Neutrophil (primary cell): ENCODE results near the gene C1orf21.
A peak's percentile ranks its signal among the peaks of the same experiment; 100 is the strongest.
"Not testable (repeated sequence)": the region's sequence is repeated elsewhere in the genome, so short reads cannot be mapped to it uniquely, and the experiment has no call there.

ENCODE experiments used
- H3K27ac ChIP-seq: fragments of 200-600 bp; sonication (generic); 2 replicates; pipeline ENCODE4 v1.5.1; 2016; ENCODE audit warnings: mild to moderate bottlenecking, moderate library complexity
- H3K27me3 ChIP-seq: fragments of 200-600 bp; sonication (generic); 2 replicates; pipeline ENCODE4 v1.6.0; 2016; ENCODE audit warnings: mild to moderate bottlenecking
- H3K36me3 ChIP-seq: fragments of 200-600 bp; sonication (generic); 2 replicates; pipeline ENCODE4 v1.5.1; 2017
- H3K4me1 ChIP-seq, 2 experiments: fragments of 200-600 bp in 1 of 2; sonication (generic) in 1 of 2; 1 replicate in 1 of 2; 2 replicates in 1 of 2; pipeline versions ENCODE4 v1.5.1 to v1.6.1; 2013 to 2016; ENCODE audit warnings: low read depth in 1 of 2, low read length in 1 of 2, mild to moderate bottlenecking in 1 of 2, moderate library complexity in 1 of 2; ENCODE audit not compliant: control insufficient read depth in 1 of 2, insufficient read depth in 1 of 2
- H3K4me3 ChIP-seq, 2 experiments: fragments of 200-600 bp in 1 of 2; sonication (generic) in 1 of 2; 1 replicate in 1 of 2; 2 replicates in 1 of 2; pipeline ENCODE4 v1.5.1; 2013 to 2016; ENCODE audit warnings: low read depth in 1 of 2, low read length in 1 of 2, mild to moderate bottlenecking in 1 of 2, moderate library complexity in 1 of 2
- H3K9me3 ChIP-seq: fragments of 200-600 bp; sonication (generic); 2 replicates; pipeline ENCODE4 v1.5.1; 2016
- TF ChIP-seq, protein P1 (sequence below): fragments of 200-600 bp; sonication (generic); IDR thresholded peaks from 2 replicates; pipeline ENCODE4 v1.5.1; 2016; ENCODE audit warnings: antibody characterized with exemption

C1orf21 gene, protein sequence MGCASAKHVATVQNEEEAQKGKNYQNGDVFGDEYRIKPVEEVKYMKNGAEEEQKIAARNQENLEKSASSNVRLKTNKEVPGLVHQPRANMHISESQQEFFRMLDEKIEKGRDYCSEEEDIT

DNA sequence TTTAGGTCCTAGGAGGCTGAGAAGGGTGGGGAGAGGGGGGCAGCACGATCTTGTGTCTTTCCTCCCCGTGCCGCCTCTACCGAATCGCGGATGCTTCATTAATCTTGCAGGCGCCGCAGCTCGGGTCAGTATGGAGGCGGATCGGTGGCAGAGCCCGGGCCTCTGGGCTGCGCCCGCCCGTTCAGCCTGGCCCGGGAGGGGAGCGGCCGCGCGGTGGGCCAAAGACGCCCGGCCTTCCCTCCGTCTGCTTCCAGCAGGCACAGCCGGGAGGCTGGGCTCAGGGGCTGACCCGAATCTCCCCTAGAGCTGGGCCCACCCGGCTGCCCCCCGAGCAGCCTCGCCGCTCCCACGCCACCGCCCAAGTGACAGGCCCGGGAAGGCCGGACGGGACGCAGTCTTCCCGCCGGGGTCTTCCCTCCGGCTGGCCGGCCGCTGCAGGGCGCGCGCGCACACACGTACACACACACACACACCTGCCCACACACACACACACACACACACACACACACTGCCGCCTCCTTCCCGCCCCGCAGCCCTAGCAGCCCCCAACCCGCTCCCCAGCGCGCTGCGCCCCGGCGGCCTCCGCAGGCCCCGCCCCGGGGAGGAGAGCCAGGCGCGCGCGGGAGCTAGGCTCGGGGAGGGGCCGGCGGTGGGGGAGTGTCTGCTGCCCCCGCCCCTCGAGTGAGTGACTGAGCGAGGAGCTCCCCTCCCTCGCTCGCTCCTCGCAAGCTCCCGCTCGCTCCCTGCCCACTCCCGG is at the start of gene C1orf21:
Gene C1orf21, plus strand, starts transcription at position 718 of the 757 bp plus-strand sequence. CDS start 90,481 bp downstream, outside the sequence.
- Histone ChIP-seq H3K27me3 (peaks cover 78% of the 10 kb centered on the region), H3K36me3 (no peaks in the 10 kb centered on the region), H3K9me3 (no peaks in the 10 kb centered on the region), H3K4me1 (peaks cover 13 to 25% of the 10 kb centered on the region in 2 experiments), H3K27ac (no peak within 1 kb of the TSS), H3K4me3 (peak within 1 kb of the TSS; percentile 43 to 60)
- TF ChIP-seq, protein P1, sequence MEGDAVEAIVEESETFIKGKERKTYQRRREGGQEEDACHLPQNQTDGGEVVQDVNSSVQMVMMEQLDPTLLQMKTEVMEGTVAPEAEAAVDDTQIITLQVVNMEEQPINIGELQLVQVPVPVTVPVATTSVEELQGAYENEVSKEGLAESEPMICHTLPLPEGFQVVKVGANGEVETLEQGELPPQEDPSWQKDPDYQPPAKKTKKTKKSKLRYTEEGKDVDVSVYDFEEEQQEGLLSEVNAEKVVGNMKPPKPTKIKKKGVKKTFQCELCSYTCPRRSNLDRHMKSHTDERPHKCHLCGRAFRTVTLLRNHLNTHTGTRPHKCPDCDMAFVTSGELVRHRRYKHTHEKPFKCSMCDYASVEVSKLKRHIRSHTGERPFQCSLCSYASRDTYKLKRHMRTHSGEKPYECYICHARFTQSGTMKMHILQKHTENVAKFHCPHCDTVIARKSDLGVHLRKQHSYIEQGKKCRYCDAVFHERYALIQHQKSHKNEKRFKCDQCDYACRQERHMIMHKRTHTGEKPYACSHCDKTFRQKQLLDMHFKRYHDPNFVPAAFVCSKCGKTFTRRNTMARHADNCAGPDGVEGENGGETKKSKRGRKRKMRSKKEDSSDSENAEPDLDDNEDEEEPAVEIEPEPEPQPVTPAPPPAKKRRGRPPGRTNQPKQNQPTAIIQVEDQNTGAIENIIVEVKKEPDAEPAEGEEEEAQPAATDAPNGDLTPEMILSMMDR: no peak

DNA sequence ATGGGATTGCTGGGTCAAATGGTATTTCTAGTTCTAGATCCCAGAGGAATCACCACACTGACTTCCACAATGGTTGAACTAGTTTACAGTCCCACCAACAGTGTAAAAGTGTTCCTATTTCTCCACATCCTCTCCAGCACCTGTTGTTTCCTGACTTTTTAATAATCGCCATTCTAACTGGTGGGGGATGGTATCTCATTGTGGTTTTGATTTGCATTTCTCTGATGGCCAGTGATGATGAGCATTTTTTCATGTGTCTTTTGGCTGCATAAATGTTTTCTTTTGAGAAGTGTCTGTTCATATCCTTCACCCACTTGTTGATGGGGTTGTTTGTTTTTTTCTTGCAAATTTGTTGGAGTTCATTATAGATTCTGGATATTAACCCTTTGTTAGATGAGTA is 49.0 kb upstream of the C1orf21 start:
- H3K4me1 ChIP-seq, H3K9me3 ChIP-seq, H3K36me3 ChIP-seq, H3K4me3 ChIP-seq, H3K27me3 ChIP-seq, H3K27ac ChIP-seq: not testable (repeated sequence)

DNA sequence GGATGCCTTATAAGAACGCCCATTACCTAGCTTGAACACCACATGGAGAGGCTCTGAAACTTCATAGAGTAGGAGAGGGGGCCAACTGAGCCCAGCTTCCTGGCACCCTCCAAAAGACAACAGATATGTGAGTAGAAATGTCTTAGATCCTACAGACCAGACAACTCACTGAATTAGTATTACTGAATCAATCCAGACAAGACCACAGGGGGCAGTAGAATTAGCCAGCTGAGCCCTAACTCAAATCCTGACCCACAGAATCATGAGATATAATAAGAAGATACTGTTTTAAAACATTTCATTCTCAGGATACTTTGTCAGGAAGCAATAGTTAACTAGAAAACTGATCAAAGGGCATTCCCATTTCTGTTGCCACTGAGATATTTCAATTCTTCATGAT is 45.8 kb upstream of the C1orf21 start:
- TF ChIP-seq, protein P1: no peak
- no peaks in the 10 kb centered on the region for H3K27me3 ChIP-seq
- H3K4me3 ChIP-seq: no peak overlapping the region
- H3K4me1 ChIP-seq: no peaks in the 10 kb centered on the region
- no peaks in the 10 kb centered on the region for H3K9me3 ChIP-seq
- H3K27ac ChIP-seq: no peak overlapping the region
- H3K36me3 ChIP-seq: no peaks in the 10 kb centered on the region

DNA sequence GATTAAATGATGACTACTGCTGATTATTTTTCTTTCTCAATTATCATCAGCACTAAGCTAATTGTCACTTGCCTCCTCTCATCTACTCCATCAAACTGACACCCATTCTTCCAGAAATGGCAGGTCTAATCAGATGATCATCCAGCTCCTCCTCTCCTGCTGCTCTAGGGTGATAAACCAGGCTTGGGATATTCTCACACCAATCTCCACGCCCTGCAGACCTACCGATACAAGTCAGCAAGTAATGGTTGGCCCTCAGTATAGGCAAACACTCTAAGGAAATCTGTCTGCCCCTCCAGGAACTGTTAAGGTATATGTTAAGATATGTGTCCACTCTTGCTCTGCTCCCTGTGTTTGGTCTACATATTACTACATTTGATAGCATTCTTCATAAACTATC is 36.3 kb upstream of the C1orf21 start:
- TF ChIP-seq, protein P1: no peak
- H3K4me3 ChIP-seq: no peak overlapping the region

DNA sequence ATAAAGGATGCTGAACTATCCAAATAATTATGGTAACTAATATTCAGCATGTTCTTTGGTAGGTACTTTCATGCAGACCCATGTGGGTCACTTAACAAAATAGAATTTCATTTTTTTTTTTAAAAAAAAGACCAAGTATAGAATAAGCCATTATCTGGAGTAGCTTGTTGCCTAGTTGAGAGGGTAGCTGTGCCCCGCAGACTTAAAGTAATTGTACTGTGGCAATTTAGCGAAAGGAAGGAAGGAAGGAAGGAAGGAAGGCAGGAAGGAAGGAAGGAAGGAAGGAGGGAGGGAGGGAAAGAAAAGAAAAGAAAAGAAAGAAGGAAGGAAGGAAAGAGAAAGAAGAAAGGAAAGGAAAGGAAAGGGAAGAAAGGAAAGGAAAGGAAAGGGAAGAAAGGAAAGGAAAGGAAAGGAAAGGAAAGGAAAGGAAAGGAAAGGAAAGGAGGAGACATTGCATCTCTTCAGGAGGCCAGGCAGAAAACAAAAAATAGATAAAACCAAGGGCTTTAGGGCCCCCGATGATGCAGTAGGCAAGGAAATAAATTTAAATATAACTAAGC is 35.3 kb upstream of the C1orf21 start:
- Histone ChIP-seq H3K36me3 (no peaks in the 10 kb centered on the region), H3K4me3 (no peak overlapping the region), H3K27me3 (no peaks in the 10 kb centered on the region), H3K27ac (no peak overlapping the region), H3K4me1 (no peaks in the 10 kb centered on the region), H3K9me3 (no peaks in the 10 kb centered on the region)
- TF ChIP-seq, protein P1: no peak

More for the DNA sequence above, 36.3 kb upstream of the C1orf21 start:
- Histone ChIP-seq H3K27ac (no peak overlapping the region), H3K9me3 (no peaks in the 10 kb centered on the region), H3K4me1 (no peaks in the 10 kb centered on the region), H3K36me3 (no peaks in the 10 kb centered on the region), H3K27me3 (no peaks in the 10 kb centered on the region)

DNA sequence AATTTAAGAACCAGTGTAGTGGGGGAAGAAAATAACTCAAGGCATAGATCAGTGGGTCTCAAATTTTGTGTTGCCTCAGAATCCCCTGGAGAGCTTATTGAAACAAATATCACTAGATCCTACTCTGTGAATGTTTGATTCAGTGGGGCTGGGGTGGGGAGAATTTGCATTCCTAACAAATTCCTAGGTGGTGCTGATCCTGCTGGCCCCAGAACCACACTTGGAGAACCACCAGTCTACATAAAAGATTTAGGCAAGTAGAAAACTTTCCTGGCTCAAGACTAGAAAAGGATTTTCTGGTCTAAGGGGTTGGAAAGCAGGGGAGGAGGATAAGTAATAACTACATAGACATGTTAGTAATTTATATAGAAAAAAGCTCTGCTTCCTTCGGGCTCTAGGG is 34.1 kb upstream of the C1orf21 start:
- no peak overlapping the region for H3K27ac ChIP-seq
- H3K4me1 ChIP-seq: no peaks in the 10 kb centered on the region
- no peak overlapping the region for H3K4me3 ChIP-seq
- H3K27me3 ChIP-seq: no peaks in the 10 kb centered on the region
- no peaks in the 10 kb centered on the region for H3K9me3 ChIP-seq
- H3K36me3 ChIP-seq: no peaks in the 10 kb centered on the region
- TF ChIP-seq, protein P1: no peak
